K562 (cell line): ENCODE measurements around the gene SIGLEC9. TPM values are rescaled to one million over a fixed set of nuclear protein-coding genes. Genes with fewer than 3 reads are reported as not detected.
A peak's percentile ranks its signal among the peaks of the same experiment; 100 is the strongest.

Experiments
- ATF7 ChIP-seq: fragments of 450-650 bp; IDR thresholded peaks from 2 replicates; pipeline ENCODE4 v1.7.1; 2014; ENCODE audit warnings: mild to moderate bottlenecking, moderate library complexity
- BRD4 ChIP-seq: fragments of 200-600 bp; sonication (generic); IDR thresholded peaks from 2 replicates; pipeline ENCODE4 v1.6.1; 2017; ENCODE audit warnings: inconsistent platforms
- DLX4 ChIP-seq: fragments of 250-450 bp; sonication (Bioruptor Pico); IDR thresholded peaks from 2 replicates; pipeline ENCODE4 v1.6.1; 2021; ENCODE audit warnings: mild to moderate bottlenecking
- GTF2F1 ChIP-seq: IDR thresholded peaks from 2 replicates; pipeline ENCODE4 v1.6.1; 2011; ENCODE audit warnings: low read depth, low read length, improper control_type of control experiment
- HIVEP1 ChIP-seq: fragments of 250-450 bp; sonication (Bioruptor Pico); IDR thresholded peaks from 2 replicates; pipeline ENCODE4 v1.4.0; 2020; ENCODE audit warnings: mild to moderate bottlenecking
- HMG20B ChIP-seq: fragments of 250-450 bp; sonication (Bioruptor Pico); IDR thresholded peaks from 2 replicates; pipeline ENCODE4 v1.5.0; 2021; ENCODE audit warnings: mild to moderate bottlenecking
- IFI16 ChIP-seq: fragments of 250-450 bp; sonication (Bioruptor Pico); IDR thresholded peaks from 2 replicates; pipeline ENCODE4 v2.1.2; 2022; ENCODE audit warnings: mild to moderate bottlenecking, inconsistent platforms
- IRF2 ChIP-seq: sonication (generic); formaldehyde crosslinking; IDR thresholded peaks from 2 replicates; pipeline ENCODE4 v1.8.1; 2022; ENCODE audit warnings: mild to moderate bottlenecking, missing genetic modification reagents
- JUNB ChIP-seq: fragments of 450-650 bp; formaldehyde crosslinking; conservative IDR thresholded peaks from 2 replicates; pipeline ENCODE4 v1.4.0; 2020; ENCODE audit warnings: mild to moderate bottlenecking
- MCM7 ChIP-seq, 2 experiments: fragments of 450-650 bp; IDR thresholded peaks; 2 replicates each; pipeline ENCODE4 v1.6.1; 2016 to 2018
- NELFE ChIP-seq: IDR thresholded peaks from 2 replicates; pipeline ENCODE4 v1.6.1; 2011; ENCODE audit warnings: mild to moderate bottlenecking; ENCODE audit not compliant: insufficient read depth, insufficient read length
- NR1H2 ChIP-seq: sonication (generic); formaldehyde crosslinking; IDR thresholded peaks from 2 replicates; pipeline ENCODE4 v1.4.0; 2020; ENCODE audit warnings: mild to moderate bottlenecking, missing genetic modification reagents
- PCBP2 ChIP-seq: fragments of 200-400 bp; formaldehyde crosslinking; IDR thresholded peaks from 2 replicates; pipeline ENCODE4 v1.6.1; 2018; ENCODE audit warnings: low read length, low read depth, mild to moderate bottlenecking, moderate library complexity; ENCODE audit not compliant: poor library complexity, severe bottlenecking
- PRDM10 ChIP-seq: fragments of 450-650 bp; IDR thresholded peaks from 2 replicates; pipeline ENCODE4 v1.6.1; 2018; ENCODE audit not compliant: partially characterized antibody
- RB1 ChIP-seq: fragments of 450-650 bp; IDR thresholded peaks from 2 replicates; pipeline ENCODE4 v1.6.1; 2017; ENCODE audit warnings: low read depth, mild to moderate bottlenecking
- RBM14 ChIP-seq: fragments of 200-400 bp; formaldehyde crosslinking; IDR thresholded peaks from 2 replicates; pipeline ENCODE4 v1.6.1; 2018; ENCODE audit warnings: low read depth, mild to moderate bottlenecking, low read length, moderate library complexity, borderline replicate concordance; ENCODE audit not compliant: insufficient read depth
- SNRNP70 ChIP-seq: fragments of 200-400 bp; formaldehyde crosslinking; optimal IDR thresholded peaks from 2 replicates; pipeline ENCODE3; 2017; ENCODE audit warnings: low read depth, low read length
- ZNF23 ChIP-seq: fragments of 250-450 bp; sonication (Bioruptor Pico); IDR thresholded peaks from 2 replicates; pipeline ENCODE4 v1.4.0; 2020; ENCODE audit warnings: mild to moderate bottlenecking
- polyA plus RNA-seq, 8 experiments: library from polyadenylated mRNA; depleted of rRNA in 4 of 8; stranded (reverse) in 5 of 8; unstranded in 3 of 8; fragments of >200 nt; fragmentation: Nextera tagmentation in 2 of 8; fragmentation: Illumina TruSeq in 1 of 8; extraction: Ambion mirVana in 2 of 8; extraction: Trizol in 1 of 8; gene quantifications; 2 replicates each; pipeline versions ENCODE4 v1.2.1 to v1.2.3, GENCODE V29; 2011 to 2014; ENCODE audit warnings: inconsistent platforms in 1 of 8, missing spikeins in 1 of 8
- total RNA-seq, 7 experiments: library from RNA; depleted of rRNA in 6 of 7; stranded (reverse); fragments of >200 nt in 6 of 7; fragmentation: Illumina TruSeq in 2 of 7; extraction: Trizol in 2 of 7; gene quantifications; 2 replicates each; pipeline versions ENCODE4 v1.2.1 to v1.2.3, GENCODE V29; 2011 to 2021; ENCODE audit warnings: low replicate concordance in 1 of 7
- TF ChIP-seq, protein P1 (sequence below): sonication (generic); IDR thresholded peaks from 2 replicates; pipeline ENCODE4 v1.6.1; 2016
- TF ChIP-seq, protein P2 (sequence below): fragments of 450-650 bp; formaldehyde crosslinking; IDR thresholded peaks from 2 replicates; pipeline ENCODE4 v1.4.0; 2020; ENCODE audit warnings: mild to moderate bottlenecking
- TF ChIP-seq, protein P3 (sequence below): sonication (generic); formaldehyde crosslinking; IDR thresholded peaks from 2 replicates; pipeline ENCODE4 v1.8.1; 2023; ENCODE audit warnings: mild to moderate bottlenecking, missing genetic modification reagents, moderate library complexity

SIGLEC9 gene
- total and polyA plus RNA-seq, 9 of the 15 experiments (the other 6 are each of a cell fraction or from before 2014, with no cell fraction given), result 0.09 to 0.34 (median 0.22) TPM; not detected in 4

- TF ChIP-seq RBM14, result no peak
- TF ChIP-seq HIVEP1 (CRISPR knock-in tag), result no peak
- TF ChIP-seq HMG20B (CRISPR knock-in tag), result no peak
- peak; percentile 67 for TF ChIP-seq PRDM10
- TF ChIP-seq, protein P1, sequence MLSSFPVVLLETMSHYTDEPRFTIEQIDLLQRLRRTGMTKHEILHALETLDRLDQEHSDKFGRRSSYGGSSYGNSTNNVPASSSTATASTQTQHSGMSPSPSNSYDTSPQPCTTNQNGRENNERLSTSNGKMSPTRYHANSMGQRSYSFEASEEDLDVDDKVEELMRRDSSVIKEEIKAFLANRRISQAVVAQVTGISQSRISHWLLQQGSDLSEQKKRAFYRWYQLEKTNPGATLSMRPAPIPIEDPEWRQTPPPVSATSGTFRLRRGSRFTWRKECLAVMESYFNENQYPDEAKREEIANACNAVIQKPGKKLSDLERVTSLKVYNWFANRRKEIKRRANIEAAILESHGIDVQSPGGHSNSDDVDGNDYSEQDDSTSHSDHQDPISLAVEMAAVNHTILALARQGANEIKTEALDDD, result 0 out of 2 replicates have a peak, but pooled peaks have one; percentile 20
- TF ChIP-seq MCM7 (IDR thresholded peaks at IDR 0.05), result no peak
- TF ChIP-seq IRF2 (CRISPR knock-in tag), result no peak
- TF ChIP-seq NELFE, result no peak
- TF ChIP-seq RB1, result no peak; the same call in 1 of the 2 replicates
- TF ChIP-seq ATF7, result no peak
- no peak for TF ChIP-seq IFI16 (CRISPR knock-in tag)
- TF ChIP-seq NR1H2 (CRISPR knock-in tag), result no peak
- no peak for TF ChIP-seq DLX4 (CRISPR knock-in tag)
- TF ChIP-seq, protein P2, sequence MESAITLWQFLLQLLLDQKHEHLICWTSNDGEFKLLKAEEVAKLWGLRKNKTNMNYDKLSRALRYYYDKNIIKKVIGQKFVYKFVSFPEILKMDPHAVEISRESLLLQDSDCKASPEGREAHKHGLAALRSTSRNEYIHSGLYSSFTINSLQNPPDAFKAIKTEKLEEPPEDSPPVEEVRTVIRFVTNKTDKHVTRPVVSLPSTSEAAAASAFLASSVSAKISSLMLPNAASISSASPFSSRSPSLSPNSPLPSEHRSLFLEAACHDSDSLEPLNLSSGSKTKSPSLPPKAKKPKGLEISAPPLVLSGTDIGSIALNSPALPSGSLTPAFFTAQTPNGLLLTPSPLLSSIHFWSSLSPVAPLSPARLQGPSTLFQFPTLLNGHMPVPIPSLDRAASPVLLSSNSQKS (CRISPR knock-in tag), result no peak
- TF ChIP-seq SNRNP70, result no peak
- no peak for TF ChIP-seq JUNB (CRISPR knock-in tag)
- no peak for TF ChIP-seq PCBP2
- TF ChIP-seq, protein P3, sequence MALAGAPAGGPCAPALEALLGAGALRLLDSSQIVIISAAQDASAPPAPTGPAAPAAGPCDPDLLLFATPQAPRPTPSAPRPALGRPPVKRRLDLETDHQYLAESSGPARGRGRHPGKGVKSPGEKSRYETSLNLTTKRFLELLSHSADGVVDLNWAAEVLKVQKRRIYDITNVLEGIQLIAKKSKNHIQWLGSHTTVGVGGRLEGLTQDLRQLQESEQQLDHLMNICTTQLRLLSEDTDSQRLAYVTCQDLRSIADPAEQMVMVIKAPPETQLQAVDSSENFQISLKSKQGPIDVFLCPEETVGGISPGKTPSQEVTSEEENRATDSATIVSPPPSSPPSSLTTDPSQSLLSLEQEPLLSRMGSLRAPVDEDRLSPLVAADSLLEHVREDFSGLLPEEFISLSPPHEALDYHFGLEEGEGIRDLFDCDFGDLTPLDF (CRISPR knock-in tag), result no peak
- no peak for TF ChIP-seq BRD4
- TF ChIP-seq GTF2F1, result no peak
- TF ChIP-seq ZNF23, result no peak
Observed at GRCh38 chr19:51131780-51132680, 7.3 kb downstream of the SIGLEC9 start (continued).
